GM23338 (cell line): Measurements from ENCODE around the gene SOWAHA. TPM values are rescaled to one million over a fixed set of nuclear protein-coding genes. Genes with fewer than 3 reads are reported as not detected.
A peak's percentile ranks its signal among the peaks of the same experiment; 100 is the strongest.

Experiments
- ATAC-seq: fragments of 200-7000 bp; cut with Tn5 transposase; 3 replicates; pipeline ENCODE4 v1.9.1; 2020
- DNase-seq: peaks from one replicate; pipeline ENCODE4 v3.0.0-alpha.2; 2015; ENCODE audit warnings: low spot score
- H2AFZ ChIP-seq: fragments of 200-600 bp; sonication (generic); 2 replicates; pipeline ENCODE4 v1.8.0; 2016; ENCODE audit warnings: antibody characterized with exemption, mild to moderate bottlenecking, moderate library complexity
- H3F3A ChIP-seq: fragments of 200-600 bp; sonication (generic); replicated peaks from 2 replicates; pipeline ENCODE4 v1.8.0; 2017; ENCODE audit warnings: antibody characterized with exemption, mixed run types, low read depth
- H3K27ac ChIP-seq: fragments of 200-600 bp; sonication (generic); 2 replicates; pipeline ENCODE4 v1.6.1; 2016; ENCODE audit warnings: low read depth
- H3K27me3 ChIP-seq: fragments of 200-600 bp; sonication (generic); 2 replicates; pipeline ENCODE4 v1.8.0; 2016; ENCODE audit warnings: mild to moderate bottlenecking, mixed run types, moderate library complexity; ENCODE audit not compliant: insufficient read depth
- H3K36me3 ChIP-seq: fragments of 200-600 bp; sonication (generic); 2 replicates; pipeline ENCODE4 v1.8.0; 2016; ENCODE audit warnings: mild to moderate bottlenecking; ENCODE audit not compliant: insufficient read depth
- H3K4me1 ChIP-seq: fragments of 200-600 bp; sonication (generic); 2 replicates; pipeline ENCODE4 v1.8.0; 2016; ENCODE audit warnings: mild to moderate bottlenecking, moderate library complexity; ENCODE audit not compliant: insufficient read depth
- H3K4me2 ChIP-seq: fragments of 200-600 bp; sonication (generic); 2 replicates; pipeline ENCODE4 v1.7.1; 2017; ENCODE audit warnings: mixed run types
- H3K4me3 ChIP-seq: fragments of 200-600 bp; sonication (generic); 2 replicates; pipeline ENCODE4 v1.6.1; 2016; ENCODE audit warnings: mixed run types
- H3K79me2 ChIP-seq: fragments of 200-600 bp; sonication (generic); replicated peaks from 2 replicates; pipeline ENCODE4 v1.8.0; 2017; ENCODE audit warnings: mild to moderate bottlenecking; ENCODE audit not compliant: insufficient read depth
- H3K9me2 ChIP-seq: fragments of 200-600 bp; sonication (generic); 2 replicates; pipeline ENCODE4 v1.8.0; 2017; ENCODE audit not compliant: insufficient read depth
- H4K20me1 ChIP-seq: fragments of 200-600 bp; sonication (generic); replicated peaks from 2 replicates; pipeline ENCODE4 v1.8.0; 2017; ENCODE audit warnings: mild to moderate bottlenecking; ENCODE audit not compliant: insufficient read depth
- H3K27ac Mint-ChIP-seq: 2 replicates; pipeline ENCODE4 v1.8.0; 2020; ENCODE audit warnings: inconsistent platforms, mild to moderate bottlenecking, moderate library complexity, mixed read lengths
- H3K27me3 Mint-ChIP-seq: 3 replicates; pipeline ENCODE4 v1.8.0; 2022; ENCODE audit warnings: low read depth, mild to moderate bottlenecking, moderate library complexity, mixed read lengths, inconsistent platforms; ENCODE audit not compliant: insufficient read depth, poor library complexity
- H3K36me3 Mint-ChIP-seq: 3 replicates; pipeline ENCODE4 v1.8.0; 2021; ENCODE audit warnings: low read depth, mild to moderate bottlenecking, inconsistent platforms, moderate library complexity, mixed read lengths
- H3K4me1 Mint-ChIP-seq: 3 replicates; pipeline ENCODE4 v1.8.0; 2020; ENCODE audit warnings: mild to moderate bottlenecking, inconsistent platforms, mixed read lengths
- H3K4me3 Mint-ChIP-seq: 3 replicates; pipeline ENCODE4 v1.8.0; 2021; ENCODE audit warnings: moderate library complexity, mild to moderate bottlenecking, inconsistent platforms, mixed read lengths
- H3K9me3 Mint-ChIP-seq: 3 replicates; pipeline ENCODE4 v1.8.0; 2020; ENCODE audit warnings: moderate library complexity, mild to moderate bottlenecking, inconsistent platforms, mixed read lengths
- ETS1 ChIP-seq: IDR thresholded peaks from 2 replicates; pipeline ENCODE4 v1.6.1; 2016; ENCODE audit warnings: antibody characterized with exemption
- JUNB ChIP-seq: IDR thresholded peaks from one replicate; pipeline ENCODE4 v1.6.1; 2016; ENCODE audit warnings: antibody characterized with exemption; ENCODE audit not compliant: unreplicated experiment
- NANOG ChIP-seq: IDR thresholded peaks from 2 replicates; pipeline ENCODE4 v1.6.1; 2016; ENCODE audit warnings: antibody characterized with exemption, borderline replicate concordance
- POLR2AphosphoS5 ChIP-seq: IDR thresholded peaks from 2 replicates; pipeline ENCODE4 v1.6.1; 2016; ENCODE audit warnings: antibody characterized with exemption, low read depth
- STAT1 ChIP-seq: IDR thresholded peaks from one replicate; pipeline ENCODE4 v1.6.1; 2016; ENCODE audit warnings: antibody characterized with exemption; ENCODE audit not compliant: unreplicated experiment
- ZNF114 ChIP-seq: fragments of 250-450 bp; sonication (Bioruptor Pico); IDR thresholded peaks from 2 replicates; pipeline ENCODE4 v1.5.0; 2020; ENCODE audit warnings: mild to moderate bottlenecking, moderate library complexity
- ZNF331 ChIP-seq: fragments of 250-450 bp; sonication (Bioruptor Pico); IDR thresholded peaks from 2 replicates; pipeline ENCODE4 v1.5.0; 2020; ENCODE audit warnings: low read depth, mild to moderate bottlenecking, moderate library complexity
- polyA plus RNA-seq: library from polyadenylated mRNA; unstranded; fragments of >200 nt; fragmentation: Nextera tagmentation; extraction: Ambion mirVana; gene quantifications from 2 replicates; pipeline ENCODE4 v1.2.1, GENCODE V29; 2016
- total RNA-seq: library from RNA; depleted of rRNA; stranded (reverse); fragments of >200 nt; shearing (Covaris generic); gene quantifications from 2 replicates; pipeline ENCODE4 v1.2.3, GENCODE V29; 2014
- TF ChIP-seq, protein P1 (sequence below): IDR thresholded peaks from one replicate; pipeline ENCODE4 v1.6.1; 2018; ENCODE audit warnings: antibody characterized with exemption; ENCODE audit not compliant: unreplicated experiment
- TF ChIP-seq, protein P2 (sequence below): fragments of 250-450 bp; sonication (Bioruptor Pico); IDR thresholded peaks from 2 replicates; pipeline ENCODE4 v1.5.0; 2020; ENCODE audit warnings: mild to moderate bottlenecking, moderate library complexity

SOWAHA gene
- total and polyA plus RNA-seq, 2 experiments from 2014 or later: 0.18 to 0.52 TPM

GRCh38 chr5:132788990-132789886 is 23.9 kb upstream of the SOWAHA start:
- Histone ChIP-seq H3K4me1 (no peaks in the 10 kb centered on the region), H3K27me3 (no peaks in the 10 kb centered on the region), H3F3A (no peaks in the 10 kb centered on the region), H4K20me1 (no peaks in the 10 kb centered on the region), H2AFZ (no peak overlapping the region), H3K4me3 (no peak overlapping the region), H3K9me2 (no peaks in the 10 kb centered on the region), H3K36me3 (no peaks in the 10 kb centered on the region), H3K4me2 (no peak overlapping the region), H3K79me2 (no peaks in the 10 kb centered on the region), H3K27ac (no peak overlapping the region)
- Mint-ChIP-seq H3K27me3 (peaks cover 14% of the 10 kb centered on the region), H3K9me3 (no peaks in the 10 kb centered on the region), H3K4me1 (peaks cover 11% of the 10 kb centered on the region), H3K27ac (no peak overlapping the region), H3K36me3 (no peaks in the 10 kb centered on the region), H3K4me3 (no peak overlapping the region)
- ATAC-seq (peak; percentile 43), DNase-seq (no peak)
- TF ChIP-seq POLR2AphosphoS5 (no peak), STAT1 (no peak), NANOG (no peak)
- TF ChIP-seq, protein P1, sequence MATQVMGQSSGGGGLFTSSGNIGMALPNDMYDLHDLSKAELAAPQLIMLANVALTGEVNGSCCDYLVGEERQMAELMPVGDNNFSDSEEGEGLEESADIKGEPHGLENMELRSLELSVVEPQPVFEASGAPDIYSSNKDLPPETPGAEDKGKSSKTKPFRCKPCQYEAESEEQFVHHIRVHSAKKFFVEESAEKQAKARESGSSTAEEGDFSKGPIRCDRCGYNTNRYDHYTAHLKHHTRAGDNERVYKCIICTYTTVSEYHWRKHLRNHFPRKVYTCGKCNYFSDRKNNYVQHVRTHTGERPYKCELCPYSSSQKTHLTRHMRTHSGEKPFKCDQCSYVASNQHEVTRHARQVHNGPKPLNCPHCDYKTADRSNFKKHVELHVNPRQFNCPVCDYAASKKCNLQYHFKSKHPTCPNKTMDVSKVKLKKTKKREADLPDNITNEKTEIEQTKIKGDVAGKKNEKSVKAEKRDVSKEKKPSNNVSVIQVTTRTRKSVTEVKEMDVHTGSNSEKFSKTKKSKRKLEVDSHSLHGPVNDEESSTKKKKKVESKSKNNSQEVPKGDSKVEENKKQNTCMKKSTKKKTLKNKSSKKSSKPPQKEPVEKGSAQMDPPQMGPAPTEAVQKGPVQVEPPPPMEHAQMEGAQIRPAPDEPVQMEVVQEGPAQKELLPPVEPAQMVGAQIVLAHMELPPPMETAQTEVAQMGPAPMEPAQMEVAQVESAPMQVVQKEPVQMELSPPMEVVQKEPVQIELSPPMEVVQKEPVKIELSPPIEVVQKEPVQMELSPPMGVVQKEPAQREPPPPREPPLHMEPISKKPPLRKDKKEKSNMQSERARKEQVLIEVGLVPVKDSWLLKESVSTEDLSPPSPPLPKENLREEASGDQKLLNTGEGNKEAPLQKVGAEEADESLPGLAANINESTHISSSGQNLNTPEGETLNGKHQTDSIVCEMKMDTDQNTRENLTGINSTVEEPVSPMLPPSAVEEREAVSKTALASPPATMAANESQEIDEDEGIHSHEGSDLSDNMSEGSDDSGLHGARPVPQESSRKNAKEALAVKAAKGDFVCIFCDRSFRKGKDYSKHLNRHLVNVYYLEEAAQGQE: no peak

DNA sequence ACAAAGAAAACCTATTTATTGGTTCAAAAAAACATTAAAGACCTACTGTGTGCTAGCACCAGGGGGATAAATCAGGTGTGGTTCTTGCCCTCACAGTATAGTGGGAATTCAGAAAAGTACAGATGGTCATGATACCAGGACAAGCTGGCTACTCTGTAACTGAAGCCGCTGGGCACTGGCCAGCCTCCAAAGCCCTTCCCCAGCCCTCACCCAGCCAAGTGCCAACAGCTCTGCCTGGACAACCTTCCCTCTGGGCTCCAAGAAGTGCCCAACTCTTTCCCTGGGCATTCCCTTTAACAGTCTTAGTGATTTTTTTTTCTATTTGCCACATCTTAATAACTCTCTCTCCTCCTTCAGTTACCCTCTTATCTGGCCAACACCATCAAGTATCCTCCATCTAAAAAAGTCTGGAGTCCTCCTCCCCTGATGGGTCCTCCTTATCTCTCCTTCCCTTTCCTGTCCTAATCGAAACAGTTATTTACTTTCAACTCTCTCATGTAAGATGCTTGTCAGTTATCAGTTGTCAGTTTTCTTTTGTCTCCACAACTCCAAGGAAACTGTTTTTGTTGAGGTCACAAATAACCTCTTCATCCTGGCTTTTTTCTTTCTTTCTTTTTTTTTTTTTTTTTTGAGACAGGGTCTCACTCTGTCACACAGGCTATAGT is 22.8 kb upstream of the SOWAHA start:
- H3F3A ChIP-seq: no peaks in the 10 kb centered on the region
- no peak overlapping the region for H3K4me3 ChIP-seq
- H4K20me1 ChIP-seq: no peaks in the 10 kb centered on the region
- H3K4me3 Mint-ChIP-seq: no peak overlapping the region
- no peaks in the 10 kb centered on the region for H3K27me3 ChIP-seq
- H3K9me3 Mint-ChIP-seq: no peaks in the 10 kb centered on the region
- H3K4me1 ChIP-seq: no peaks in the 10 kb centered on the region
- H3K27ac ChIP-seq: no peak overlapping the region
- H3K36me3 ChIP-seq: no peaks in the 10 kb centered on the region
- peaks cover 11% of the 10 kb centered on the region for H3K4me1 Mint-ChIP-seq
- H3K79me2 ChIP-seq: no peaks in the 10 kb centered on the region
- H3K36me3 Mint-ChIP-seq: no peaks in the 10 kb centered on the region
- no peak overlapping the region for H3K27ac Mint-ChIP-seq
- ATAC-seq (no peak), DNase-seq (no peak)
- H3K27me3 Mint-ChIP-seq: peaks cover 14% of the 10 kb centered on the region
- no peak overlapping the region for H3K4me2 ChIP-seq
- no peaks in the 10 kb centered on the region for H3K9me2 ChIP-seq
- no peak overlapping the region for H2AFZ ChIP-seq
- TF ChIP-seq ZNF331 (CRISPR knock-in tag) (no peak), ZNF114 (CRISPR knock-in tag) (no peak), STAT1 (no peak), ETS1 (no peak), JUNB (no peak), NANOG (no peak), POLR2AphosphoS5 (no peak)
- TF ChIP-seq, protein P2, sequence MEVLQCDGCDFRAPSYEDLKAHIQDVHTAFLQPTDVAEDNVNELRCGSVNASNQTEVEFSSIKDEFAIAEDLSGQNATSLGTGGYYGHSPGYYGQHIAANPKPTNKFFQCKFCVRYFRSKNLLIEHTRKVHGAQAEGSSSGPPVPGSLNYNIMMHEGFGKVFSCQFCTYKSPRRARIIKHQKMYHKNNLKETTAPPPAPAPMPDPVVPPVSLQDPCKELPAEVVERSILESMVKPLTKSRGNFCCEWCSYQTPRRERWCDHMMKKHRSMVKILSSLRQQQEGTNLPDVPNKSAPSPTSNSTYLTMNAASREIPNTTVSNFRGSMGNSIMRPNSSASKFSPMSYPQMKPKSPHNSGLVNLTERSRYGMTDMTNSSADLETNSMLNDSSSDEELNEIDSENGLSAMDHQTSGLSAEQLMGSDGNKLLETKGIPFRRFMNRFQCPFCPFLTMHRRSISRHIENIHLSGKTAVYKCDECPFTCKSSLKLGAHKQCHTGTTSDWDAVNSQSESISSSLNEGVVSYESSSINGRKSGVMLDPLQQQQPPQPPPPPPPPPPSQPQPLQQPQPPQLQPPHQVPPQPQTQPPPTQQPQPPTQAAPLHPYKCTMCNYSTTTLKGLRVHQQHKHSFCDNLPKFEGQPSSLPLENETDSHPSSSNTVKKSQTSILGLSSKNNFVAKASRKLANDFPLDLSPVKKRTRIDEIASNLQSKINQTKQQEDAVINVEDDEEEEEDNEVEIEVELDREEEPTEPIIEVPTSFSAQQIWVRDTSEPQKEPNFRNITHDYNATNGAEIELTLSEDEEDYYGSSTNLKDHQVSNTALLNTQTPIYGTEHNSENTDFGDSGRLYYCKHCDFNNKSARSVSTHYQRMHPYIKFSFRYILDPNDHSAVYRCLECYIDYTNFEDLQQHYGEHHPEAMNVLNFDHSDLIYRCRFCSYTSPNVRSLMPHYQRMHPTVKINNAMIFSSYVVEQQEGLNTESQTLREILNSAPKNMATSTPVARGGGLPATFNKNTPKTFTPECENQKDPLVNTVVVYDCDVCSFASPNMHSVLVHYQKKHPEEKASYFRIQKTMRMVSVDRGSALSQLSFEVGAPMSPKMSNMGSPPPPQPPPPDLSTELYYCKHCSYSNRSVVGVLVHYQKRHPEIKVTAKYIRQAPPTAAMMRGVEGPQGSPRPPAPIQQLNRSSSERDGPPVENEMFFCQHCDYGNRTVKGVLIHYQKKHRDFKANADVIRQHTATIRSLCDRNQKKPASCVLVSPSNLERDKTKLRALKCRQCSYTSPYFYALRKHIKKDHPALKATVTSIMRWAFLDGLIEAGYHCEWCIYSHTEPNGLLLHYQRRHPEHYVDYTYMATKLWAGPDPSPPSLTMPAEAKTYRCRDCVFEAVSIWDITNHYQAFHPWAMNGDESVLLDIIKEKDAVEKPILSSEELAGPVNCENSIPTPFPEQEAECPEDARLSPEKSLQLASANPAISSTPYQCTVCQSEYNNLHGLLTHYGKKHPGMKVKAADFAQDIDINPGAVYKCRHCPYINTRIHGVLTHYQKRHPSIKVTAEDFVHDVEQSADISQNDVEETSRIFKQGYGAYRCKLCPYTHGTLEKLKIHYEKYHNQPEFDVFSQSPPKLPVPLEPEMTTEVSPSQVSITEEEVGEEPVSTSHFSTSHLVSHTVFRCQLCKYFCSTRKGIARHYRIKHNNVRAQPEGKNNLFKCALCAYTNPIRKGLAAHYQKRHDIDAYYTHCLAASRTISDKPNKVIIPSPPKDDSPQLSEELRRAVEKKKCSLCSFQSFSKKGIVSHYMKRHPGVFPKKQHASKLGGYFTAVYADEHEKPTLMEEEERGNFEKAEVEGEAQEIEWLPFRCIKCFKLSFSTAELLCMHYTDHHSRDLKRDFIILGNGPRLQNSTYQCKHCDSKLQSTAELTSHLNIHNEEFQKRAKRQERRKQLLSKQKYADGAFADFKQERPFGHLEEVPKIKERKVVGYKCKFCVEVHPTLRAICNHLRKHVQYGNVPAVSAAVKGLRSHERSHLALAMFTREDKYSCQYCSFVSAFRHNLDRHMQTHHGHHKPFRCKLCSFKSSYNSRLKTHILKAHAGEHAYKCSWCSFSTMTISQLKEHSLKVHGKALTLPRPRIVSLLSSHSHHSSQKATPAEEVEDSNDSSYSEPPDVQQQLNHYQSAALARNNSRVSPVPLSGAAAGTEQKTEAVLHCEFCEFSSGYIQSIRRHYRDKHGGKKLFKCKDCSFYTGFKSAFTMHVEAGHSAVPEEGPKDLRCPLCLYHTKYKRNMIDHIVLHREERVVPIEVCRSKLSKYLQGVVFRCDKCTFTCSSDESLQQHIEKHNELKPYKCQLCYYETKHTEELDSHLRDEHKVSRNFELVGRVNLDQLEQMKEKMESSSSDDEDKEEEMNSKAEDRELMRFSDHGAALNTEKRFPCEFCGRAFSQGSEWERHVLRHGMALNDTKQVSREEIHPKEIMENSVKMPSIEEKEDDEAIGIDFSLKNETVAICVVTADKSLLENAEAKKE: no peak
